Smooth muscle cell (in vitro differentiated cells): Measurements from ENCODE around the gene MACROD2. TPM values are rescaled to one million over a fixed set of nuclear protein-coding genes. Genes with fewer than 3 reads are reported as not detected.

Experiments used
- DNase-seq: peaks from one replicate; lab custom pipeline; 2025; ENCODE audit not compliant: unreplicated experiment; lab: John Stamatoyannopoulos, UW
- H2AFZ ChIP-seq: fragments of 200-600 bp; sonication (generic); 2 replicates; pipeline ENCODE4 v1.6.0; 2016; ENCODE audit warnings: antibody characterized with exemption, low read depth, mild to moderate bottlenecking
- H3F3A ChIP-seq: fragments of 200-600 bp; sonication (generic); 2 replicates; pipeline ENCODE4 v1.6.0; 2017; ENCODE audit warnings: antibody characterized with exemption, low read depth
- H3K27ac ChIP-seq: fragments of 200-600 bp; sonication (generic); 2 replicates; pipeline ENCODE4 v1.5.1; 2016; ENCODE audit warnings: low read depth, mild to moderate bottlenecking
- H3K27me3 ChIP-seq: fragments of 200-600 bp; sonication (generic); 2 replicates; pipeline ENCODE4 v1.6.1; 2016; ENCODE audit warnings: low read depth, mild to moderate bottlenecking
- H3K36me3 ChIP-seq: fragments of 200-600 bp; sonication (generic); 2 replicates; pipeline ENCODE4 v1.5.1; 2016; ENCODE audit warnings: low read depth
- H3K4me1 ChIP-seq: fragments of 200-600 bp; sonication (generic); 2 replicates; pipeline ENCODE4 v1.5.1; 2016; ENCODE audit warnings: low read depth
- H3K4me2 ChIP-seq: fragments of 200-600 bp; sonication (generic); 2 replicates; pipeline ENCODE4 v1.6.0; 2016; ENCODE audit warnings: mild to moderate bottlenecking
- H3K4me3 ChIP-seq: fragments of 200-600 bp; sonication (generic); 2 replicates; pipeline ENCODE4 v1.5.1; 2016; ENCODE audit warnings: mild to moderate bottlenecking
- H3K79me2 ChIP-seq: fragments of 200-600 bp; sonication (generic); 2 replicates; pipeline ENCODE4 v1.6.0; 2016; ENCODE audit warnings: low read depth, mild to moderate bottlenecking
- H3K9ac ChIP-seq: fragments of 200-600 bp; sonication (generic); 2 replicates; pipeline ENCODE4 v1.6.0; 2016; ENCODE audit warnings: low read depth
- H3K9me3 ChIP-seq: fragments of 200-600 bp; sonication (generic); replicated peaks from 2 replicates; pipeline ENCODE4 v1.5.1; 2016; ENCODE audit warnings: low read depth
- H4K20me1 ChIP-seq: fragments of 200-600 bp; sonication (generic); 2 replicates; pipeline ENCODE4 v1.6.0; 2016; ENCODE audit warnings: low read depth
- WGBS: methylation state at CpG from one replicate; pipeline ENCODE4 v1.1.7; 2016; ENCODE audit warnings: low lambda C conversion rate; 5-methylcytosine and 5-hydroxymethylcytosine counted together
- polyA plus RNA-seq: library from polyadenylated mRNA; unstranded; fragments of >200 nt; fragmentation: Nextera tagmentation; extraction: Ambion mirVana; gene quantifications from 2 replicates; pipeline ENCODE4 v1.2.1, GENCODE V29; 2016
- total RNA-seq: library from RNA; depleted of rRNA; stranded (reverse); fragments of >200 nt; gene quantifications from 2 replicates; pipeline ENCODE4 v1.2.3, GENCODE V29; 2014
- TF ChIP-seq, protein P1 (sequence below): fragments of 200-600 bp; sonication (generic); IDR thresholded peaks from 2 replicates; pipeline ENCODE4 v1.5.1; 2017; ENCODE audit warnings: borderline replicate concordance, mild to moderate bottlenecking, antibody characterized with exemption; ENCODE audit not compliant: insufficient read depth, poor library complexity, severe bottlenecking

MACROD2 gene
- total and polyA plus RNA-seq, 2 experiments from 2014 or later, result 0.04 to 0.32 TPM

DNA sequence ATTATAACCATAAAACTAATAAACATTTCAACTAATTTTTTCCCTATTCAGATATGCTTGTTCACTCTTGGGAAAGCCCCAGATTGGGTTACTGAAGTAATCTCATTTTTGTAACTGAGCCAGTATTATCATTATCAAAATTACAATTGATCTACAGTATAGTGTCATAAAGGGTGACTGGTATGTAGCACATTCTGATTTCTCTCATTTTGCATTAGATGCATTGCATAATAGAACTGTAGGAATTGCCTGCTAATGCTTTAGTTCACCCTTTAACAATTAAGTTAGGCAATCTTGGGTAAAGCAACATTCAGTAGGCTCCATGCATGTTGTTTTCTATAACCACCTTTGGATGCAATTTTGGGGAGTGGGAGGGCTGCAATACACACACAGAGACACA, 492.9 kb downstream of the MACROD2 start:
- Histone ChIP-seq H3K79me2 (no peaks in the 10 kb centered on the region), H3K9me3 (no peaks in the 10 kb centered on the region), H2AFZ (no peak overlapping the region), H3F3A (no peaks in the 10 kb centered on the region), H3K27me3 (no peaks in the 10 kb centered on the region), H3K9ac (no peak overlapping the region), H3K4me2 (no peak overlapping the region), H4K20me1 (no peaks in the 10 kb centered on the region), H3K27ac (no peak overlapping the region), H3K4me1 (no peaks in the 10 kb centered on the region), H3K4me3 (no peak overlapping the region), H3K36me3 (no peaks in the 10 kb centered on the region)
- no peak for DNase-seq
- TF ChIP-seq, protein P1, sequence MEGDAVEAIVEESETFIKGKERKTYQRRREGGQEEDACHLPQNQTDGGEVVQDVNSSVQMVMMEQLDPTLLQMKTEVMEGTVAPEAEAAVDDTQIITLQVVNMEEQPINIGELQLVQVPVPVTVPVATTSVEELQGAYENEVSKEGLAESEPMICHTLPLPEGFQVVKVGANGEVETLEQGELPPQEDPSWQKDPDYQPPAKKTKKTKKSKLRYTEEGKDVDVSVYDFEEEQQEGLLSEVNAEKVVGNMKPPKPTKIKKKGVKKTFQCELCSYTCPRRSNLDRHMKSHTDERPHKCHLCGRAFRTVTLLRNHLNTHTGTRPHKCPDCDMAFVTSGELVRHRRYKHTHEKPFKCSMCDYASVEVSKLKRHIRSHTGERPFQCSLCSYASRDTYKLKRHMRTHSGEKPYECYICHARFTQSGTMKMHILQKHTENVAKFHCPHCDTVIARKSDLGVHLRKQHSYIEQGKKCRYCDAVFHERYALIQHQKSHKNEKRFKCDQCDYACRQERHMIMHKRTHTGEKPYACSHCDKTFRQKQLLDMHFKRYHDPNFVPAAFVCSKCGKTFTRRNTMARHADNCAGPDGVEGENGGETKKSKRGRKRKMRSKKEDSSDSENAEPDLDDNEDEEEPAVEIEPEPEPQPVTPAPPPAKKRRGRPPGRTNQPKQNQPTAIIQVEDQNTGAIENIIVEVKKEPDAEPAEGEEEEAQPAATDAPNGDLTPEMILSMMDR, result no peak

DNA sequence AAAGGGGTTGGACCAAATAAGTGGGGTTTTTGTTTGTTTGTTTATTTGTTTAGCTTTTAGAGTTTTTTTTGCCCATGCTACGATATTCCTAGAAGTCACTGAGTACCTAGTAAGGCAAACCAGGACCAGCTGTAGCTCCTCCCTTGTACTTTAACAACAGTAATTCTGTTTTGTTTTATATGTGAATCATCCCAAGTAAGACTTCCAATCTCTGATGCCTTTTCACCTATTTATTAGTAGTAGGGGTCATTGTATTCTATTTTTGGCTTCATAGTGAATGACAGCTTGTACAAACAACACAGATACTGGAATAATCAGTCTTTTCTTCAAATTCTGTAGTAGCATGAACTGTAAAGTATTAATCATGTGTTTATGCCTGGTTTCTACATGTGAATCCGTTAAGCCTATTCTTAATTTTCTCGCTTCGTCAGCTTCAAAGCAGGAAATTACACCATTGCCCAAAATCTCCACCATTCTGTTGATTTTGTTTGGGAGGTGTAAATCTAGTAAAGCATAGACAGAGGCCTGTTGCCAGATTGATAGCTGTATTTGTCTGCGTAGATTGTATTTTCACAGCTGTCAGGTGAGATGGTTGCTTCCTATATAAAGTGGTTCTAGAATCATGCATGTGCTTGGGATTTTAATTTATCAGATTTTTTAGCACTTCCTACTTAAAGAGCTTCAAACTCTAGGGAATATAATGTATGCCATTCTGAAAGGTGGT, 493.6 kb downstream of the MACROD2 start:
- Histone ChIP-seq H2AFZ (no peak overlapping the region), H3K27ac (no peak overlapping the region), H3K4me2 (no peak overlapping the region)

DNA sequence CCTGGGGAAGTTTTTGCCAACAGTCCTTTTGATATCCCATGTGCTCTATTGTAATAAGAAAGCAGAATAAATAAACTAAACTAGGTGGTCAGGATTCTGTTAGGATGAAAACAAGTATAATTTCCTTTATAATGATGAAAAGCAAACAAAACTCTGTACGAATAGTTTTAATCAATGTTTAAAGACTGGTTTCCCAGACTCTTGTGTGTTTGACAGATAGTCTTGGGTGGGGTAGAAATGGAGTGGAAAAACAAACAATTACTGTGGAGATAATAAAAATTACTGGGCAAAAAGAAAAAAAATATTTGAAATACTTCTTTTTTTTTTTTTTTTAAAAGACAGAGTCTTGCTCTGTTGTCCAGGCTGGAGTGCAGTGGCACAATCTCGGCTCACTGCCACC, 494.2 kb downstream of the MACROD2 start:
- TF ChIP-seq, protein P1, result no peak

More for the DNA sequence above, 493.6 kb downstream of the MACROD2 start:
- no peak for DNase-seq
- Histone ChIP-seq H3K27me3 (no peaks in the 10 kb centered on the region), H3K9me3 (no peaks in the 10 kb centered on the region), H4K20me1 (no peaks in the 10 kb centered on the region), H3K9ac (no peak overlapping the region), H3F3A (no peaks in the 10 kb centered on the region), H3K4me1 (no peaks in the 10 kb centered on the region), H3K79me2 (no peaks in the 10 kb centered on the region), H3K4me3 (no peak overlapping the region), H3K36me3 (no peaks in the 10 kb centered on the region)
- TF ChIP-seq, protein P1, result no peak
- WGBS, result 94% methylated on average over 5 of the region's 5 CpGs

DNA sequence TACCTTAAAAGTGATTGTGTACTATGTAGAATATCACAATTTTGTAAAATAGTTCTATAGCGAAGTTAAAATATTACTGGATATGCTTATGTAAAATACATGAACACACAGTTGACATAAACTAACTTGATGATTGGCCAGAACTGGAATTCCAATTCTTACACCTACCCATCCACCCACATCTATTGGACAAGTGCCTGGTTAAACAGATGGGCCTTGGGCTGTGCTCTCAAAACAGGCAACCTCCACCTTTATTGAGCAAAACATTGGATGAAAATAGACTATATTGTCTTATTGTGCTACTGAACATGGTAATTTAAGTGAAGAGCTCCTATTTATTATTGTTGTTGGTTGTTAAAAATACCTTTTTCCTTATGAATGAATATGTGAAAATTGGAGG, 496.1 kb downstream of the MACROD2 start:
- Histone ChIP-seq H3K4me3 (no peak overlapping the region), H3K36me3 (no peaks in the 10 kb centered on the region), H3K27ac (no peak overlapping the region), H3K9ac (no peak overlapping the region), H2AFZ (no peak overlapping the region), H3K9me3 (no peaks in the 10 kb centered on the region), H3K4me2 (no peak overlapping the region), H3K79me2 (no peaks in the 10 kb centered on the region), H4K20me1 (no peaks in the 10 kb centered on the region), H3K4me1 (no peaks in the 10 kb centered on the region), H3F3A (no peaks in the 10 kb centered on the region), H3K27me3 (no peaks in the 10 kb centered on the region)
- TF ChIP-seq, protein P1, result no peak
- WGBS, result 93% methylated on average over 1 of the region's 1 CpG
- DNase-seq, result no peak

More for the DNA sequence above, 494.2 kb downstream of the MACROD2 start:
- no peaks in the 10 kb centered on the region for H4K20me1 ChIP-seq
- no peak overlapping the region for H3K4me2 ChIP-seq
- H3K9me3 ChIP-seq, result no peaks in the 10 kb centered on the region
- no peaks in the 10 kb centered on the region for H3K27me3 ChIP-seq
- DNase-seq, result no peak
- no peak overlapping the region for H3K4me3 ChIP-seq
- no peak overlapping the region for H2AFZ ChIP-seq
- H3F3A ChIP-seq, result no peaks in the 10 kb centered on the region
- WGBS, result 82% methylated on average over 2 of the region's 2 CpGs
- H3K79me2 ChIP-seq, result no peaks in the 10 kb centered on the region
- no peaks in the 10 kb centered on the region for H3K36me3 ChIP-seq
- H3K27ac ChIP-seq, result no peak overlapping the region
- no peak overlapping the region for H3K9ac ChIP-seq
- no peaks in the 10 kb centered on the region for H3K4me1 ChIP-seq
